Suprapubic skin (tissue), 4 donors: ENCODE results near the gene TFE3. TPM values are rescaled to one million over a fixed set of nuclear protein-coding genes. Genes with fewer than 3 reads are reported as not detected.

Experiments
- DNase-seq, 2 donors: peaks; one replicate each; pipeline ENCODE4 v3.0.0-alpha.2; 2019; ENCODE audit warnings: low spot score in 2 of 2
- H3K27ac ChIP-seq: fragments of 200-600 bp; sonication (generic); one replicate; pipeline ENCODE4 v1.5.1; 2019
- H3K27me3 ChIP-seq: fragments of 200-600 bp; sonication (generic); one replicate; pipeline ENCODE4 v1.5.1; 2019
- H3K36me3 ChIP-seq: fragments of 200-600 bp; sonication (generic); one replicate; pipeline ENCODE4 v1.5.1; 2019
- H3K4me1 ChIP-seq: fragments of 200-600 bp; sonication (generic); one replicate; pipeline ENCODE4 v1.5.1; 2019
- H3K4me3 ChIP-seq: fragments of 200-600 bp; sonication (generic); one replicate; pipeline ENCODE4 v1.5.1; 2019; ENCODE audit warnings: mild to moderate bottlenecking
- H3K9me3 ChIP-seq: fragments of 200-600 bp; sonication (generic); one replicate; pipeline ENCODE4 v1.5.1; 2019
- EP300 ChIP-seq: sonication (generic); formaldehyde crosslinking; IDR thresholded peaks from one replicate; pipeline ENCODE4 v1.6.1; 2017; ENCODE audit warnings: antibody characterized with exemption
- POLR2A ChIP-seq, 2 donors: fragments of 450-650 bp; IDR thresholded peaks; one replicate each; pipeline ENCODE4 v1.6.1; 2017; ENCODE audit warnings: antibody characterized with exemption in 2 of 2, mild to moderate bottlenecking in 2 of 2, moderate library complexity in 2 of 2
- POLR2AphosphoS5 ChIP-seq, 3 donors: sonication (generic); formaldehyde crosslinking; IDR thresholded peaks; one replicate each; pipeline ENCODE4 v1.6.1; 2017; ENCODE audit warnings: antibody characterized with exemption in 3 of 3
- WGBS: methylation state at CpG from one replicate; pipeline ENCODE4 v1.1.5; 2018; 5-methylcytosine and 5-hydroxymethylcytosine counted together
- total RNA-seq, 4 donors: library from RNA; depleted of rRNA; stranded (reverse); fragments of >200 nt; gene quantifications; one replicate each; pipeline ENCODE4 v1.1.0, GENCODE V29; 2016
- TF ChIP-seq, protein P1 (sequence below), 2 donors: fragments of 200-600 bp in 1 of 2; fragments of 450-650 bp in 1 of 2; sonication (generic) in 1 of 2; IDR thresholded peaks; one replicate each; pipeline ENCODE4 v1.5.1; 2016 to 2019; ENCODE audit warnings: antibody characterized with exemption in 2 of 2, mild to moderate bottlenecking in 1 of 2, moderate library complexity in 1 of 2

TFE3 gene
- total RNA-seq, 4 donors from 2014 or later, result 40.4 to 54.9 (median 50.3) TPM

DNA sequence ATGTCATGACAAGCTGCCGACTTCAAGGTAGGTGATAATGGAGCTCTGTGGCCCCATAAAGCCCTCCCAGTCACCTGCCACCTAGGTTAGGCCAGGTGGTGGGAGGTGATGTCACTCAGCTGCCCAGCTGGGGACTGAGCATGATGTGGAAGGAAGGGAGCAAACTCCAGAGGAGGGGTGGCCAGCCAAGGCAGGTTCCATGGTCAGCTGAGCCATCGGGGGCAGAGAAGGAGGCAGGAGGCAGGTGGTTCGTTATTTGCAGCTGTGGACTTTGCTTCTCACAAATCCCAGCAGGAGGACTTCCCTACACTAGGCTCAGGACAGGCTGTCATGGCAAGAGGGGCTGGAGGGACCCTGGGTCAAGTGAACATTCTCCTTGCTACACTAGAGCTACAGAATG lies 17.8 kb upstream of the TFE3 start:
- WGBS, result 65% methylated on average over 2 of the region's 3 CpGs
- Histone ChIP-seq H3K36me3 (peaks cover 21% of the 10 kb centered on the region), H3K4me3 (no peak overlapping the region)

DNA sequence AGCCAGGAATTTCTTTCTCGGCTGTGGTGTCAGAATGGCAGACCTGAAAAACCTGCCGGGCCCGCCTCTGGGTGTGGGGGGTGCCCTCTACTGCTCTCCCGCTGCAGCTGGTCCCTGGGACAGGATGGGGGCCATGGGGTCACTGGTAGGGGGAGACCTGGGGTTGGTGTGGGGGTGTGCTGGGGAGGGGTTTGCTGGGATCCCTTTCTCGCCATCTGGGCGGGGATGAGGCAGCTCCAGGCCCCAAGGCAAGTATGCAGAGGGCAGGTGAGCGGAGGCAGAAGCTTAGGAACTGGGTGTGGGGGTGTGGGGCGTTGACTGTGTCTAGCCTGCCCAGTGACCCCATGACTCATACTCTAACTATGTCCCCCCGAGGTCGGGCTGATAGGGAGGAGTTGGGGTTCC lies 16.5 kb upstream of the TFE3 start:
- Histone ChIP-seq H3K27ac (peak overlapping the region; percentile 84), H3K36me3 (peaks cover 13% of the 10 kb centered on the region), H3K4me1 (peaks cover 3% of the 10 kb centered on the region), H3K4me3 (peak overlapping the region; percentile 44), H3K9me3 (no peaks in the 10 kb centered on the region), H3K27me3 (no peaks in the 10 kb centered on the region)
- 61% methylated on average over 6 of the region's 10 CpGs for WGBS
- no peak for DNase-seq
- TF ChIP-seq POLR2AphosphoS5 (IDR thresholded peaks at IDR 0.05) (no peak), POLR2A (IDR thresholded peaks at IDR 0.05) (no peak), EP300 (no peak)
- TF ChIP-seq, protein P1, sequence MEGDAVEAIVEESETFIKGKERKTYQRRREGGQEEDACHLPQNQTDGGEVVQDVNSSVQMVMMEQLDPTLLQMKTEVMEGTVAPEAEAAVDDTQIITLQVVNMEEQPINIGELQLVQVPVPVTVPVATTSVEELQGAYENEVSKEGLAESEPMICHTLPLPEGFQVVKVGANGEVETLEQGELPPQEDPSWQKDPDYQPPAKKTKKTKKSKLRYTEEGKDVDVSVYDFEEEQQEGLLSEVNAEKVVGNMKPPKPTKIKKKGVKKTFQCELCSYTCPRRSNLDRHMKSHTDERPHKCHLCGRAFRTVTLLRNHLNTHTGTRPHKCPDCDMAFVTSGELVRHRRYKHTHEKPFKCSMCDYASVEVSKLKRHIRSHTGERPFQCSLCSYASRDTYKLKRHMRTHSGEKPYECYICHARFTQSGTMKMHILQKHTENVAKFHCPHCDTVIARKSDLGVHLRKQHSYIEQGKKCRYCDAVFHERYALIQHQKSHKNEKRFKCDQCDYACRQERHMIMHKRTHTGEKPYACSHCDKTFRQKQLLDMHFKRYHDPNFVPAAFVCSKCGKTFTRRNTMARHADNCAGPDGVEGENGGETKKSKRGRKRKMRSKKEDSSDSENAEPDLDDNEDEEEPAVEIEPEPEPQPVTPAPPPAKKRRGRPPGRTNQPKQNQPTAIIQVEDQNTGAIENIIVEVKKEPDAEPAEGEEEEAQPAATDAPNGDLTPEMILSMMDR (IDR thresholded peaks at IDR 0.05), result no peak

More for the DNA sequence above, 17.8 kb upstream of the TFE3 start:
- Histone ChIP-seq H3K27me3 (no peaks in the 10 kb centered on the region), H3K4me1 (peaks cover 3% of the 10 kb centered on the region), H3K27ac (no peak overlapping the region), H3K9me3 (no peaks in the 10 kb centered on the region)
- DNase-seq, result no peak
- TF ChIP-seq EP300 (no peak), POLR2A (IDR thresholded peaks at IDR 0.05) (no peak), POLR2AphosphoS5 (IDR thresholded peaks at IDR 0.05) (no peak)
- TF ChIP-seq, protein P1 (IDR thresholded peaks at IDR 0.05), result no peak

DNA sequence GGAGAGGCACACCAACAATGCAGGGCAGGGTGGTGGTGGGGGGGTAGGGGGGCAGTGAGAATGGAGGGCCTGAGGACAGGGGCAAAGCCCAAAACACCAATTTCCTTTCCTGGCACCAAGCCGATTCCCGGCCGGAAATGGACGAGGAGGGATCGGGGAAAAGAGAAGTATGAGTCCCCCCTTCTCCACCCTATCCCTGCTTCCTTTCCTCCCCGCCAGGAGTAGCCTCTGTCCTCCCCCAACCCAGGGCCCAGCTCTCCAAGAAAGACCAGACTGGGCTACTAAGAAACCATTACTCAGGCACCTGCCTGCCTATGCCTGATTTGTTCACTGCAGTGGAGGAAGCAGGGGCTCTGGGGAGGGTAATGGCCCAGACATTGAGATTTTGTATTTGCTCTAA lies 16.0 kb upstream of the TFE3 start:
- Histone ChIP-seq H3K4me3 (peak overlapping the region; percentile 44), H3K9me3 (no peaks in the 10 kb centered on the region), H3K4me1 (peaks cover 3% of the 10 kb centered on the region), H3K27ac (peak overlapping the region; percentile 84), H3K27me3 (no peaks in the 10 kb centered on the region), H3K36me3 (peaks cover 8% of the 10 kb centered on the region)
- DNase-seq, result no peak
- TF ChIP-seq EP300 (no peak), POLR2AphosphoS5 (IDR thresholded peaks at IDR 0.05) (no peak), POLR2A (IDR thresholded peaks at IDR 0.05) (no peak)
- TF ChIP-seq, protein P1 (IDR thresholded peaks at IDR 0.05), result no peak
- WGBS, result 58% methylated on average over 6 of the region's 6 CpGs

DNA sequence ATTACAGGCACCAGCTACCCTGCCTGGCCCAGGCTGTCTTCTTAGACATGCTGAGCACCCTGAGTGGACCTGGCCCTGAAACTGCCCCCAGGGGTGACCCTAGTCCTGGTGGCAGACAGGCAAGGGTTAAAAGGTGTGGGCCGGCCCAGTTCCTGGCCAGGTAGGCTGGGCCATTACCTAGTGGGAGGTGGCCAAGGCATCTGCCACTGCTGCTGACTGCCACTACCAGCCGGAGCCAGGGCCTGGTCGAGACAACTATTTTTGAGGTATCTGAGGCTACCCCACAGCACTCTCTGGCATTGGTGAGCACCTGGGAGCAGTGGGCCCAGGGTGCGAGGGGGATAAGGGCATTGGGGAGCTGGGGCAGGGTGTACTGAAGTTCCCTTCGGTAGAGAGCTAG lies 15.6 kb upstream of the TFE3 start, which contains the start of gene CCDC120:
Gene CCDC120 (plus strand): TSS at position 206 of the 400 bp plus-strand sequence. CDS start 3,043 bp downstream, outside the sequence.
- TF ChIP-seq, protein P1 (IDR thresholded peaks at IDR 0.05), result no peak
- TF ChIP-seq POLR2A (IDR thresholded peaks at IDR 0.05), result no peak
- no peak for TF ChIP-seq EP300
- TF ChIP-seq POLR2AphosphoS5 (IDR thresholded peaks at IDR 0.05), result no peak
- 60% methylated on average over 5 of the region's 5 CpGs for WGBS
- H3K4me1 ChIP-seq, result peaks cover 3% of the 10 kb centered on the region
- no peaks in the 10 kb centered on the region for H3K27me3 ChIP-seq
- peak within 1 kb of the TSS; percentile 44 for H3K4me3 ChIP-seq
- no peak for DNase-seq
- H3K27ac ChIP-seq, result peak within 1 kb of the TSS; percentile 84
- no peaks in the 10 kb centered on the region for H3K9me3 ChIP-seq
- peaks cover 8% of the 10 kb centered on the region for H3K36me3 ChIP-seq

DNA sequence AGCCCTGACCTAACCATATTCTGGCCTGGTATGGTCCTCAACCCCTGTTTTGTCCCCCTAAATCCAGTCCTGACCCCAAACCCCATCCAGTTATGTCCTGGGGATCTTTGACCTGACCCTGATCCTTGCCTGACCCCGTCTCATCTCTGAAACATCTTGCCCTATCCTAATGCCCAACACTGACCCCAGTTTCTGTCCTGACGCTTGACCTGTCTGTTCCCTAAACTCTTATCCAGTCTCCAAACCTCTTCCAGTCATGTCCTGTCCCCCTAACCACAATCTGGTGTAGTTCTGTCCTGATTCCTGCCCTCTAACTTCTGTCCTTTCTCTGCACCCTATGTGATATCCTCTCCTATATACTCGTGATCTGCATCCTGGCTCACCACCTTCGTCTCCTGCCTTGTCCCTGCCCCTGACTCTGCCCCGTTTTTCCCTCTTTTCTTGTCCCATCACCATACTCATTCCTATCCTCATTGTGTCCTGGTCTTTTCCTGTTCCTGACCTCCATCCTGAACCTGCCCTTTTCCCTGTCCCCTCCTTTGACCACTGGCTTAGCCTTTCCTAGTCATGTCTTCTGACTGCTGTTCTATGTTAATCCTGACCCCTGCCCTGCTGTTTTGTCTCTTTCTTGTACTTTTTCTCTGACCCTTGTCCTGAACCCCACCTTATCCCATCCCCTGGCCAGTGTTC lies 11.1 kb upstream of the TFE3 start:
- Histone ChIP-seq H3K9me3 (no peaks in the 10 kb centered on the region), H3K4me3 (peak overlapping the region; percentile 66), H3K36me3 (no peaks in the 10 kb centered on the region), H3K4me1 (peaks cover 6% of the 10 kb centered on the region), H3K27me3 (no peaks in the 10 kb centered on the region), H3K27ac (peak overlapping the region; percentile 88)
- TF ChIP-seq EP300, result no peak
- no peak for TF ChIP-seq POLR2AphosphoS5 (IDR thresholded peaks at IDR 0.05)
- TF ChIP-seq POLR2A (IDR thresholded peaks at IDR 0.05), result no peak
- TF ChIP-seq, protein P1 (IDR thresholded peaks at IDR 0.05), result no peak
- 78% methylated on average over 5 of the region's 5 CpGs for WGBS
- DNase-seq, result no peak
